Cerebellar nuclear complex (tissue), 1 donor: ENCODE measurements around the gene CDK10.
"Not testable (repeated sequence)": the region's sequence is repeated elsewhere in the genome, so short reads cannot be mapped to it uniquely, and the experiment has no call there.

Source experiments
- DNase-seq, 2 experiments: peaks; one replicate each; lab custom pipeline; 2025; lab: John Stamatoyannopoulos, UW

The CDK10 gene, protein sequence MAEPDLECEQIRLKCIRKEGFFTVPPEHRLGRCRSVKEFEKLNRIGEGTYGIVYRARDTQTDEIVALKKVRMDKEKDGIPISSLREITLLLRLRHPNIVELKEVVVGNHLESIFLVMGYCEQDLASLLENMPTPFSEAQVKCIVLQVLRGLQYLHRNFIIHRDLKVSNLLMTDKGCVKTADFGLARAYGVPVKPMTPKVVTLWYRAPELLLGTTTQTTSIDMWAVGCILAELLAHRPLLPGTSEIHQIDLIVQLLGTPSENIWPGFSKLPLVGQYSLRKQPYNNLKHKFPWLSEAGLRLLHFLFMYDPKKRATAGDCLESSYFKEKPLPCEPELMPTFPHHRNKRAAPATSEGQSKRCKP

DNA sequence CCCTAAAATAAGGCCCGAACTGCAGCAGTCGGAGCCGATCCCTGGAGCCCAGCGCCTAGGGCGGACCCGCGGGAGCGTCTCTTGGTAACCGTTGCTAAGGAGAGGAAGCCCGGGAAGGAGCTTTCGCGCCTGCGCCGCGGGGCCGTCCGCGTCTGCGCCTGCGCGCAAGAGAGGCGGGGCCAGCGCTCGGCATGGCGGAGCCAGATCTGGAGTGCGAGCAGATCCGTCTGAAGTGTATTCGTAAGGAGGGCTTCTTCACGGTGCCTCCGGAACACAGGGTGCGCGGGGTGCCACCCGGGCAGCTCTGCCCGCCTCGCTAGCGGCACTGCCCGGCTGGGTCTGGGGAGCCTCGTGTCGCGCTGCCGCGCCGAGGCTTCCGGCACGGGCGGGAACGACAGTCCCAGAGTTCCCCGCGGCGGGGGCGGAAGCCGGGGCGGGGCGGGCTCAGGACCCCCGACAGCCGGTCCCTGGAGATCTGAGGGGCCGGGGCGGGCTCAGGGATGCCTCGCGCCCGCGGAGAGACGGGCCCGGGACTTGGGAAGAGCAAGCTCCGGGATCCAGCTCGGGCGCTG lies at the start of gene CDK10:
CDK10 (plus strand) TSS at position 170 of the 572 bp plus-strand sequence; CDS start at position 192, 22 bp downstream.
- peak; percentile 25 to 43 for DNase-seq

DNA sequence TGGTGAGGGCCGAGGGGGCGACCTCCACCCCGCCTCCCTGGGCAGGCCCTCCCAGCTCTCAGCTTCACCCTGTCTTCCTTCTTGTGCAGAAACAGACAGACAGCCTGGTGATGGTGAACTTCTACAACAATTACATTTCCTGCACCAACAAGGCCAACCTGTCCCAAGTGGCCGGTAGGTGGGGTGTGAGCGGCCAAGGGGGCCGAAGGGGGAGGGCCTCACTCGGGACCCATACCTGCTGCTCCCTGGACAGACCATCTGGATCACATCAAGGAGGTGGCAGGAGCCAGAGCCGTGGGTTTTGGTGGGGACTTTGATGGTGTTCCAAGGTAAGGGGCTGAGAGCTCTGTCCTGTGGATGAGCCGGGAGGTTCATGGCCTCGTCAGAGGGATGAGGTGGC lies 49.1 kb upstream of the CDK10 start:
- no peak for DNase-seq

DNA sequence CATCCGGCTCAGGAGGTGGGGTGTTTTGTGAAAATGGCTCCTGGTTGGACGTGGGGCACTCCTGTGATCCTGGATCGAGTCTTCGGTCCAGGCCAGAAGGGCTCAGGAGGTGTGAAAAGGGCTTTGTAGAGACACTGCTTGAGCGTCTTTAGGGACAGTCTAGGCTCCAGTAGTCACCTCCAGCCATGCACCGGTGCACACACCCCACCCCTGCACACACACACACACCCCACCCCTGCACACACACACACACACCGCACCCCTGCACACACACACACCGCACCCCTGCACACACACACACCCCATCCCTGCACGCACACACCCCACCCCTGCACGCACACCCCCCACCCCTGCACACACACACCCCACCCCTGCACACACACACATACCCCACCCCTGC lies 48.0 kb upstream of the CDK10 start:
- DNase-seq: no peak

DNA sequence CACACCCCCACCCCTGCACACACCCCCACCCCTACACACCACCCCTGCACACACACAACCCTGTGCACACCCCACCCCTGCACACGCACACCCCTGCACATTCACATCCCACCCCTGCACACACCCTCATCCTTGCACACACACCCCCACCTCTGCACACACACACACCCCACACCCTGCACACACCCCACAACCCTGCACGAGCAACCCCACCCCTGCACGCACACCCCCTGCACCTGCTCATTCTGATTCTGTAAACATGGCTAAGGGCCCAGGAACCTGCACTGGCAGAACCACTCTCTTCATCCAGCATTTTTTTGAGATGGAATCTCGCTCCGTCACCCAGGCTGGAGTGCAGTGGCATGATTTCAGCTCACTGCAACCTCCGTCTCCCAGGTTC lies 47.1 kb upstream of the CDK10 start:
- no peak for DNase-seq

DNA sequence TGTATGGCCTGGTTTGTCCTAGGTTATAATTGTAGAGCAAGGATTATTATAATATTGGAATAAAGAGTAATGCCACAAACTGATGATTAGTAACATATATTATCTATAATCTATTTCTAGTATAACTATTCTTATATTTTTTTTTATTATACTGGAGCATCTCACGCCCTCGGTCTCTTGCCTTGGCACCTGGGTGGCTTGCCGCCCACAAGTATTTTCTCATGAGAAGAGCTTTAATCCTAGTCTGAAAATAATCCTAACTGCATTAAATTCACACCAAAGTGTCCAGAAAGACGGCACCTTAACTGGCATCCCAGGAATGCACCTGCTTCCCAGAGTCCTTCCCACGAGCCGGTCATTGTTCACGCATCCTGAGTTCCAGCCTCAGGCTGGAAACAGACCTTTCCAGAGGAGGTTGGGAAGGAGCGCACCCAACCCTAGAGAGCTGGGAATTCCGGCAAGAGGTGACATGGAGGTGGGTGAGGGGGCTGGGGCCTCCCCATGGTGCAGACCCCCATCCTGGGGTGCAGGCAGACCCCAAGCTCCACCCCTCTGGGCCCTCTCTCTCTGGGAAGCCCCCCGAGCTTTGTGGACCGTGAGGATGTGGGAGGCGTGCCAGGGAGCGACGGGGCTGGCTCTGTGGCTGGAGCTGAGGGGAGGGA lies 44.9 kb upstream of the CDK10 start:
- no peak for DNase-seq

DNA sequence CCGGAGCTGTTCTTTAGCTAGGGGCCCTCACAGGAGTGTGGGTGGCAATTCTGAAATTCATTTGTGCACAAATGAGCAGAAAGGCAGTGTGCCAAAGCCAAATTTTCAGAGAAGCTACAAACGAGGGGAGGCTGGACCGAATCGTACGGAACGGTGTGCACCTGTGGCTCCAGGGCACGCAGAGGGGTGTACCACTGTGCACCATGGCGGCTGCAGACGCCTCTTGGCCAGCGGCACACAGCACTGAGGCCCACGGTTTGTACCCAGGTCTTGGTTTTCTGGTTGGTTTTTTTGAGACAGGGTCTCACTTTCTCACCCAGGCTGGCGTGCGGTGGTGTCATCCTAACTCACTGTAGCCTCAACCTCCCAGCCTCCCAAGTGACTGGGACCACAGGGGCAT lies 43.9 kb upstream of the CDK10 start:
- no peak for DNase-seq

DNA sequence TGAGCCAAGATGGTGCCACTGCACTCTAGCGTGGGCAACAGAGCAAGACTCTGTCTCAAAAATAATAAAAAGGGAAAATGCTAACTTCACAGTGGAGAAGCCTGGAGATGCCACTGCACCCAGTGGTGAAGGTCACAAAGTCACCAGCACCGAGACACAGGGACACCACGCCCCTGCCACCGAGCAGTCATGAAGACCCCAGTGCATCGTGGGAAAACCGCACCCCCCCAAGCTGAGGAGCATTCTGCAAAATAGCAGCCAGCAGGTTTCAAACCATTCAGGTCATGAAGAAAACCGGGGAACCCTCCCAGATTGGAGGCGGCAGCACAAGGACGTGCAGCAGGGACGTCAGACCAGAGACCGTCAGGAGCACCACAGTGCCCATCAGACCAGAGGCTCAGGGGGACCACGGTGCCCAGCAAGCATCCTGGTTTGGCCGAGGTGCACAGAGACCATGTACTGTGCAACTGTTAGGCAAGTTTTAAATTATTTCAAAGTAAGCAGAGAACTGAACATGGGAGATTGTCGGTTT lies 42.7 kb upstream of the CDK10 start:
- no peak for DNase-seq

DNA sequence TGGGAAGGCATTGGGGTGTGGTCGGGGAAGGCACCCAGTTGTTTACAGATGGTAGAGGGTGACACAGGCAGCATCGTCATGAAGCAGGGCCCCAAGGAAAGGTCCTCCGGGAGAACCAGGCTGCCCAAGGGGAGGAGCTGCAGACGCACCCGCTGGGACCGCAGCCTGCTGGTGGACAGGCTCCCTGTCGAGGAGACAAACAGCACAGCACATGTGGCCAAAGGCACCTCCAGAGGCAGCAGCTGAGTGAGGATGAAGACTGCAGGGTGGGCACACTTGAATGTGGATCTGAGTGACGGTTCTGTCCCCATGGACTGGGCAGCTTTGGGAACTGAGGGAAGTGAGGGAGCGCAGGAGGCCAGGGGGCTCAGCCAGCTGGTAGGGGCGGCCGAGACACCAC lies 41.4 kb upstream of the CDK10 start:
- no peak for DNase-seq

DNA sequence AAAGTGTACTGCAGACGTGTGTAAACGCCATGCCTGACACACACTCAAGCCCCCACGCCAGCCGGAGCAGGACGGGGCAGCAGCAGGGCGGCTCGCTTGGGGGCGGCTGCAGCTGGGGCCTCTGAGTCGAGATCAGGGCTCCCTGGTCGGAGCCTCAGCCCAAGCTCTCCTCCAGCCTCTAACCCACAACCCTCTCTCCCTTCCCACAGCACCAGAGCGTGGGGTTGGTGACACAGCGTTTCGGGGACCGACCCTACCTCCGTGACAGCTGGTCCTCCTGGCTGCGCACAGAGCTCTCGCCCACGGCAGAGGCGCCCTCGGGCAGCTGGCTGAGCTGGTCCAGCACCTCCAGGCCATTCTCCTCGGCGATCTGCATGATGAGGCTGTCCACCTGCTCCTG lies 40.2 kb upstream of the CDK10 start:
- DNase-seq: no peak

DNA sequence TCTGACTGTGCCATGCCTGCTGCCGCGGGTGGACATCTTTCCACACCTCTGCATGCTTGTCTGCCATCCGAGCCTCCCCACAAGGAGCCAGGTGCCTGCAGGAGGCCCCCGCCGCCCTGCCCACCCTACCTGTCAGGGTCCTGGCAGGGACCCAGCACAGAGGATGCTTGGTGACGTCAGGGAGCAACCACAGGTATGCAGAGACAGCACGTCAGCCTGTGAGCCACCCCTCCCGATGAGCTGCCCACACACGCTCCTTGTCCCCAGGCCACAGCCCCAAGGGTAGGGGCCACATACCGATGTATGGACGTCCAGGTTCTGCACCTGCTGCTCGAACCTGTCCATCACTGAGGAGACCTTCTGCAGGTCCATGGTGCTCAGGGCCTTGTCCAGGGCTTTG lies 39.6 kb upstream of the CDK10 start:
- no peak for DNase-seq

DNA sequence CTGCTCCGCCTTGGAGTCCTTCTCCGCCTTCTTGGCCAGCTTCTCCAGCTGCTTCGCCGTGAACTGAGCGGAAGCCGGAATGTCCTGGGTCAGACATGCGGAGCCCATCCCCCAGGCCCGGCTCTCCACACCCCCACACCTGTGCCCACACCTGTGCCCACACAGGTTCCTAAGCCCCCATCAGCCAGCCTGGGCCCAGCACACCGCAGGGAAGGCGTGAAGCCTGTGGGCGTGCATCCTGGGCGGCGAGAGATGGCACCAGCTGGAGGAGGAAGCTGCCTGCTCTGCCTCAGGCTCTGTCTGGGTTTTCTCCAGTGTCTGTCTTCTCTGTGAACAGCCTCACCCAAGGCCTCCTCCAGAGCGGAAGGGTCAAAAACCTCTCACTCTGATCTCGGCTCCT lies 34.9 kb upstream of the CDK10 start:
- no peak for DNase-seq

DNA sequence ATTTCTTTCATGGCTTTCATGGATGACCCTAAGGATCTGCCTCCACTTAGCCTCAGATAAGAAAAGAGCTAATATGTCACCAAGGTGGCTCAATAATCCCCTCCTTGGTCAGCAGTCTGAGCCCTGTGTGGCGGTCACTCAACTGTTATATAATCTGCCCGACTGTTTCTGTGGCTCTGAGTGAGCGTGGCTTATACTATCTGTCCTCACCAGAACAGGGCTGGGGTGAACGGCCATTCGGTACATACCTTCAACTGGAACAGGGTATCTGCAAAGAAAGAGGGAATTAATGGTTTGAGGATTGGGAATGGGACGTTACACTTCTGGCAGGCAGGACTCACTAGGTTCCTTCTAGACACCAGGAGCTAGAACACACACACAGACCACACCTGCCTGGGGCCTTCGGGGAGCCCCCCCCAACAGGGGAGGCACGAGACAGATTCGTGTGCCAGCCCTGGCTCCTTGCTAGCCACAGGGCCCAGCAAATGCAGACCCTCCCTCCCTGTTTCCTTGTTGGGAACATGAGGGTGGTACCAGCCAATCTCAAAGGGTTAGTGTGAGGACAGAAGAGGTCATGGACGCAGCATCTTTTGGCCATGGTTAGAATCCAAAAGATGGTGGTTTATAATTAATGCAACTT lies 32.7 kb upstream of the CDK10 start:
- no peak for DNase-seq

DNA sequence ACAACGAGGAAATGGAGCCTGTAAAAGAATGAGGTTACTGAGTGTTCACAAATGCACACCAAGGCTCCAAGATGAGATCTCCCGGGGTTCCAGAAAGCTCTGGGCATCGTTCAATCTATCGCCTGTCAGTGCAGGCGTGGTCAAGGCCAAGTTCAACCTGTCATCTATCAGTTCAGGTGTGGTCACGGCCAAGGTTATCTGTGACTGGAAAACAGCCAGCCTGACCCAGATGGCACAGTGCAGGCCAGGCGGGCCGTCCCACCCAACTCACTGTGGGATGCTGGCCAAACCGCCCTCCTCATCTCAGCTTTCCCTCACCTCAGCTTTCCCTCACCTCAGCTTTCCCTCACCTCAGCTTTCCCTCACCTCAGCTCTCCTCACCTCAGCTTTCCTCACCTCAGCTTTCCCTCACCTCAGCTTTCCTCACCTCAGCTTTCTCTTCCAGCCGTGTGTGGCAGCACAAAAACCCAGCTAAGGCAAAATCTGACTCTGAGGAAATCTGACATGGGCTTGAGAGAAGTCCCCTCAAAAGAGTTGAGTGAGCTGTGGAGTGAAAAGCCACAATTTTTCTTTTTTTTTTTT lies 31.3 kb upstream of the CDK10 start:
- DNase-seq: no peak

DNA sequence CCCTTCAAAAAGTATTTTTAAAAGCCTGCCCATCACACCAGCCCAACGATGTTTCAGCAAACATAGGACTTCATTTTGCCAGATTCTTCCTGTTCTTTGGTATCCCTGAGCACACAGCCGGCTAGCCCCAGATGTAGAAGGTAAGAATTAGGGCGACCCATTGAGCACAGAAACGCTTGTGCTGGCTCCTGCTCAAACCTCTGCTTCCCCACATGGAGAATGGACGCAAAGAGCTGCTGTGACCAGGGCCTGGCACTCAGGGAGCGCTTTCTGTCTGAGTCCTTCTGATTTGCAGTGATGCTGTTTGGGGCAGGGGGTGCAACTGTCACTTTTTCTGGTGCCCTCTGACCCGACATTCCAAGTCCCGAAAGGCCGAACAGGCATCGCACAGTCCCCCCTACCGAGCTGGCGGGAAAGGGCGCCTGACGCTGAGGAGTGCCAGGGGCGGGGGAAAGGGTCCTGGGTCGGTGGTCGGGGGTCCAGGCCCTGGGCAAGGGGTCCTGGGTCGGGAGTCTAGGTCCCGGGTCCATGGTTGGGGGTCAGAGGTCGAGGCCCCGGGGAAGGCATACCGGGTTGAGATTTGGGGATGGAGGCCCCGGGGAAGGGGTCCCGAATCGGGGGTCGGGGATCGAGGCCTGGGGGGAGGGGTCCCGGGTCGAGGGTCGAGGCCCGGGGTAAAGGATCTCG lies 29.9 kb upstream of the CDK10 start:
- DNase-seq: no peak

DNA sequence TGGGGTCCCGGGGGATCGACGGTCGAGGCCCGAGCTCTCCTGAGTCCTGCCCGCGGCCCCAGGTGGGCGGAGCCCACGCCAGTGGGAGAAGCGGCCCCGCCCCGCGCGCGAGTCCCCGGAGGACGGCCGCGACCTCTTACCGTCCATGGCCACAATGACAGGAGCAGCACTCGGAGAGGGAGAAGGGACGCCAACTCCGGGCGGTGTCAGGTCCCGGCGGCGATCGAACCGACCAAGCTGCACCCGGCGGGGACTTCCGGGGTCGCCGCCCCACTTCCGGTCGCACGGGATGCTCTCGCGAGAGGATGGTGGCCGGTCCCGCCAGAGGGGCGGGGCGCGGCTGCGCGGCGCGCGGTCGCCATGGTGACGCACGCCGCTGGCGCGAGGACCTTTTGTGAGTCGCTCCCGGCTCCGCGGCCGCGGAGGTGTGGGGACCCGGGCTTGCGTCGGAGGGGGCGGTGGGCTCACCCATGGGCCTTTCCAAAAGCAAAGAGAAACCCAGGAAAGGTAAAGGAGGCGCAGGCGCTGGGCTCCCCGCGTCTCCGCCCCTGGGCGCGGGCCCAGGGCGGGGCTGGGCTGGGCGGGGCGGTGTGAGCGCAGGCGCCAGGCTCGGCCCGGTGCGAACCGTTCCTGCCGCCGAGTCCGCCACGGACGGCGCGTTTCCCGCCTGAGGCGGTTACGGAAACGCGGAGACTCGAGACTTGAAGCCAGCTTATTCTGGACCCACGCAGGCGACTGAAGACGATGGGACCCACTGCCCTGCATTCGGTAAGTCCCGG lies 28.9 kb upstream of the CDK10 start, which contains the start of the genes CHMP1A and SPATA33:
CHMP1A (minus strand) TSS at position 267 of the 779 bp plus-strand sequence; CDS start at position 147, 120 bp downstream.
SPATA33 (plus strand) TSS at position 395 of the 779 bp plus-strand sequence; CDS start at position 471, 76 bp downstream.
- DNase-seq: peak in 1 of 2 experiments; percentile 29

DNA sequence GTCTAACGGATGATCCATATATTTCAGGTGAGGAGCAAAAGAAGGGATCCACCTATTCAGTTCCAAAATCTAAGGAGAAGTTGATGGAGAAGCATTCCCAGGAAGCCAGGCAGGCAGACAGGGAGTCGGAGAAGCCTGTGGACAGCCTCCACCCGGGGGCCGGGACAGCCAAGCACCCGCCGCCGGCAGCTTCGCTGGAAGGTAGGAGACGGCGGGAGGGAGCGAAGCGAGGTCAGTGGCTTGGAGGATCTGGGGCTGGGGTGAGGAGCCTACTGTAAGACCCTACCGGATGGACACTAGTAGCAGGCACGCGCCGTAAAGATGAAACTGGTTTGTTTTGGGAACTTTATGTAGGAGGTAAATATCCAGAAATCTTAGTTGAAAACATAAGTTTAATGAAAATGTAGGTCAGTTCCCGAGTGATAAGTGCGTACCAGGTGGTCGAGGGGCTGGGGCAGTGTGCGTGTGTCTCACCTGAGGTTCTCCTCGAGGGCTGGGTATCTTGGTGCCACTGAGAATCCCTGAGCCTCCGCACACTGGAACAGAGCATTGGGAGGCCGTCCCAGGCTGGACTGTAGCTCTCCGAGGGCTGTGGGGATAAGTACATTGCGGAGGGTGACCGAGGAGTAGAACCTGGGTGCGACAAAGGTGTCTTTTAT lies 28.1 kb upstream of the CDK10 start:
- no peak for DNase-seq

DNA sequence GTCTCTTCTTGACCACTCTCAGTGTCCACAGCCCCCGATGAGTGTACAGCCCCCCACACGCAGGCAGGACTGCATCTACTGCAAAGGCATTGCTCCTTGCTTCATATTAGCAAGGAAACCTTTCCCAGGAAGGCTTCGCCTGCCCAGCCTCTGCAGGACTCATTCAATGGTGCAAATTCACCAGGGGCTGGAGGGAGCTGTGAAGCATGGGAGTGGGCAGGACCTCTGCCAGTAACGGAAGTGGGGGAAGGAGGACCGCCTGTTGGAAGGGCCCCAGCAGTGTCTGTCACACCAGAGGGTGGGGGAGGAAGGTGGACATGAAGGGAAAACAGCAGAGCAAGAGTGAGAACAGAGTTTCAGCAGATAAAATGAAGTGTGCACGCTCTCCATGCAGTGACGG lies 26.3 kb upstream of the CDK10 start:
- no peak for DNase-seq

DNA sequence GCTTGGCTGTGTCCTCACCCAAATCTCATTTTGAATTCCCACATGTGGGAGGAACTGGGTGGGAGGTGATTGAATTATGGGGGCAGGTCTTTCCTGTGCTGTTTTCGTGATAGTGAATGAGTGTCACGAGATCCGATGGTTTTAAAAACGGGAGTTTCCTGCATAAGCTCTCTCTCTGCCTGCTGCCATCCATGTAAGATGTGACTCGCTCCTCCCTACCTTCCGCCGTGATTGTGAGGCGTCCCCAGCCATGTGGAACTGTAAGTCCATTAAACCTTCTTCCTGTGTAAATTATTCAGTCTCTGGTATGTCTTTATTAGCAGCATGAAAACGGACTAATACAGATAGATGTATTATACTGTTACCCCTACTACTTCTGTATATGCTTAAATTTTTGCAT lies 25.3 kb upstream of the CDK10 start:
- DNase-seq: no peak

DNA sequence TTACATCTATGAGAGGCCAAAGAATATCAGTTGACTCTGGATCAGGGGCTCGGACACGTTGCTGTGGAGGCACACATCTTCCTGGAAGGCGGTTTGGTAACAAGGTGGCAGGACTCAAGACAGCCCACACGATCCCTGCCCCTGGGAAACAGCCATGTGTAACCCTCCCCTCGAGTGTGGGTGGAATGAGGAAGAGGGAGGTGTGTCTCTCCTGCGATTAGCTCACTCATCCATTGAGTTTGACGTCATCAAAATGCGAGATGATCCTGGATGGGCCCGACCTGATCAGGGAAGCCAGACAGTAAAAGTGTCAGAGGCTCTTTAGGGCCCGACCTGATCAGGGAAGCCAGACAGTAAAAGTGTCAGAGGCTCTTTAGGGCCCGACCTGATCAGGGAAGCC lies 22.3 kb upstream of the CDK10 start:
- DNase-seq: not testable (repeated sequence)

DNA sequence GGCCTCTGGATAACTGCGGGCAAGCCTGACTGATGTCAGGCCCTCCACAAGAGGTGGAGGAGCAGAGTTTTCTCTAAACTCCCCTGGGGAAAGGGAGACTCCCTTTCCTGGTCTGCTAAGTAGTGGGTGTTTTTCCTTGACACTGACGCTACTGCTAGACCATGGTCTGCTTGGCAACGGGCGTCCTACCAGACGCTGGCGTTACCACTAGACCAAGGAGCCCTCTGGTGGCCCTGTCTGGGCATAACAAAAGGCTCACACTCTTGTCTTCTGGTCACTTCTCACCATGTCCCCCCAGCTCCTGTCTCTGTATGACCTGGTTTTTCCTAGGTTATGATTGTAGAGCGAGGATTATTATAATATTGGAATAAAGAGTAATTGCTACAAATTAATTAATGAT lies 19.5 kb upstream of the CDK10 start:
- DNase-seq: not testable (repeated sequence)
